ENCODE measurements around the gene FRMD8. TPM values are rescaled to one million over a fixed set of nuclear protein-coding genes. Genes with fewer than 3 reads are reported as not detected.
A peak's percentile ranks its signal among the peaks of the same experiment; 100 is the strongest.

The FRMD8 gene
- total and polyA plus RNA-seq, 9 of the 15 experiments (the other 6 are each of a cell fraction or from before 2014, with no cell fraction given), result 4.5 to 54.5 (median 15.8) TPM

DNA sequence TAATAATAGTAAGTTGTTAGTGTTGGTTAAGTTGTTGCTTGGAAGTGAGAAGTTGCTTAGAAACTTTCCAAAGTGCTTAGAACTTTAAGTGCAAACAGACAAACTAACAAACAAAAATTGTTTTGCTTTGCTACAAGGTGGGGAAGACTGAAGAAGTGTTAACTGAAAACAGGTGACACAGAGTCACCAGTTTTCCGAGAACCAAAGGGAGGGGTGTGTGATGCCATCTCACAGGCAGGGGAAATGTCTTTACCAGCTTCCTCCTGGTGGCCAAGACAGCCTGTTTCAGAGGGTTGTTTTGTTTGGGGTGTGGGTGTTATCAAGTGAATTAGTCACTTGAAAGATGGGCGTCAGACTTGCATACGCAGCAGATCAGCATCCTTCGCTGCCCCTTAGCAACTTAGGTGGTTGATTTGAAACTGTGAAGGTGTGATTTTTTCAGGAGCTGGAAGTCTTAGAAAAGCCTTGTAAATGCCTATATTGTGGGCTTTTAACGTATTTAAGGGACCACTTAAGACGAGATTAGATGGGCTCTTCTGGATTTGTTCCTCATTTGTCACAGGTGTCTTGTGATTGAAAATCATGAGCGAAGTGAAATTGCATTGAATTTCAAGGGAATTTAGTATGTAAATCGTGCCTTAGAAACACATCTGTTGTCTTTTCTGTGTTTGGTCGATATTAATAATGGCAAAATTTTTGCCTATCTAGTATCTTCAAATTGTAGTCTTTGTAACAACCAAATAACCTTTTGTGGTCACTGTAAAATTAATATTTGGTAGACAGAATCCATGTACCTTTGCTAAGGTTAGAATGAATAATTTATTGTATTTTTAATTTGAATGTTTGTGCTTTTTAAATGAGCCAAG, 38.9 kb downstream of the FRMD8 start (continued):
- 0 out of 2 replicates have a peak, but pooled peaks have one; percentile 31 for TF ChIP-seq SMC3 (conservative IDR thresholded peaks at IDR 0.05; ENCODE audit: insufficient read depth, low read depth, low read length)
- TF ChIP-seq GABPA (tag; conservative IDR thresholded peaks at IDR 0.05; ENCODE audit: low read depth), result no peak
- 0 out of 2 replicates have a peak, but pooled peaks have one; percentile 56 for TF ChIP-seq CAMTA2 (CRISPR knock-in tag; conservative IDR thresholded peaks at IDR 0.05)
- no peak for TF ChIP-seq ZNF175 (CRISPR knock-in tag; IDR thresholded peaks at IDR 0.05; ENCODE audit: low read depth)
- TF ChIP-seq, protein P1, sequence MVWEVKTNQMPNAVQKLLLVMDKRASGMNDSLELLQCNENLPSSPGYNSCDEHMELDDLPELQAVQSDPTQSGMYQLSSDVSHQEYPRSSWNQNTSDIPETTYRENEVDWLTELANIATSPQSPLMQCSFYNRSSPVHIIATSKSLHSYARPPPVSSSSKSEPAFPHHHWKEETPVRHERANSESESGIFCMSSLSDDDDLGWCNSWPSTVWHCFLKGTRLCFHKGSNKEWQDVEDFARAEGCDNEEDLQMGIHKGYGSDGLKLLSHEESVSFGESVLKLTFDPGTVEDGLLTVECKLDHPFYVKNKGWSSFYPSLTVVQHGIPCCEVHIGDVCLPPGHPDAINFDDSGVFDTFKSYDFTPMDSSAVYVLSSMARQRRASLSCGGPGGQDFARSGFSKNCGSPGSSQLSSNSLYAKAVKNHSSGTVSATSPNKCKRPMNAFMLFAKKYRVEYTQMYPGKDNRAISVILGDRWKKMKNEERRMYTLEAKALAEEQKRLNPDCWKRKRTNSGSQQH (CRISPR knock-in tag; IDR thresholded peaks at IDR 0.05), result peak; percentile 81; the same call in 1 of the 2 replicates
- TF ChIP-seq CSDE1 (IDR thresholded peaks at IDR 0.05), result no peak
- TF ChIP-seq E2F3 (CRISPR knock-in tag; IDR thresholded peaks at IDR 0.05), result no peak
- TF ChIP-seq, protein P2, sequence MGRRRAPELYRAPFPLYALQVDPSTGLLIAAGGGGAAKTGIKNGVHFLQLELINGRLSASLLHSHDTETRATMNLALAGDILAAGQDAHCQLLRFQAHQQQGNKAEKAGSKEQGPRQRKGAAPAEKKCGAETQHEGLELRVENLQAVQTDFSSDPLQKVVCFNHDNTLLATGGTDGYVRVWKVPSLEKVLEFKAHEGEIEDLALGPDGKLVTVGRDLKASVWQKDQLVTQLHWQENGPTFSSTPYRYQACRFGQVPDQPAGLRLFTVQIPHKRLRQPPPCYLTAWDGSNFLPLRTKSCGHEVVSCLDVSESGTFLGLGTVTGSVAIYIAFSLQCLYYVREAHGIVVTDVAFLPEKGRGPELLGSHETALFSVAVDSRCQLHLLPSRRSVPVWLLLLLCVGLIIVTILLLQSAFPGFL (CRISPR knock-in tag; IDR thresholded peaks at IDR 0.05), result 0 out of 2 replicates have a peak, but pooled peaks have one; percentile 91
- no peak for TF ChIP-seq HNRNPK (IDR thresholded peaks at IDR 0.05; ENCODE audit: low read depth, low read length, poor library complexity, severe bottlenecking)
- TF ChIP-seq MAZ (CRISPR knock-in tag; conservative IDR thresholded peaks at IDR 0.05 in 1 of 2, IDR thresholded peaks at IDR 0.05 in 1 of 2), result peak in 1 of 2 experiments; percentile 33; a peak in 2 of 4 replicates
- TF ChIP-seq ZFP36 (IDR thresholded peaks at IDR 0.05; ENCODE audit: low read depth, low read length, partially characterized antibody), result no peak
- TF ChIP-seq SUPT5H (IDR thresholded peaks at IDR 0.05), result peak; percentile 69
- TF ChIP-seq, protein P3, sequence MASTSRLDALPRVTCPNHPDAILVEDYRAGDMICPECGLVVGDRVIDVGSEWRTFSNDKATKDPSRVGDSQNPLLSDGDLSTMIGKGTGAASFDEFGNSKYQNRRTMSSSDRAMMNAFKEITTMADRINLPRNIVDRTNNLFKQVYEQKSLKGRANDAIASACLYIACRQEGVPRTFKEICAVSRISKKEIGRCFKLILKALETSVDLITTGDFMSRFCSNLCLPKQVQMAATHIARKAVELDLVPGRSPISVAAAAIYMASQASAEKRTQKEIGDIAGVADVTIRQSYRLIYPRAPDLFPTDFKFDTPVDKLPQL (IDR thresholded peaks at IDR 0.05; ENCODE audit: extremely low read depth, insufficient read length), result no peak
- no peak for TF ChIP-seq ZNF644 (tag; IDR thresholded peaks at IDR 0.05; ENCODE audit: low read depth)
- TF ChIP-seq CXXC5 (CRISPR knock-in tag; IDR thresholded peaks at IDR 0.05), result no peak
- TF ChIP-seq SMAD1 (IDR thresholded peaks at IDR 0.05; ENCODE audit: low read depth, low read length, partially characterized antibody), result peak; percentile 11
- TF ChIP-seq NFE2L1 (tag; IDR thresholded peaks at IDR 0.05; ENCODE audit: borderline replicate concordance, low read depth), result no peak
- no peak for TF ChIP-seq WHSC1 (IDR thresholded peaks at IDR 0.05; ENCODE audit: low read length)
- no peak for TF ChIP-seq IRF2 (CRISPR knock-in tag; IDR thresholded peaks at IDR 0.05)
- no peak for TF ChIP-seq MCM5 (IDR thresholded peaks at IDR 0.05; ENCODE audit: low read depth)
- TF ChIP-seq, protein P4, sequence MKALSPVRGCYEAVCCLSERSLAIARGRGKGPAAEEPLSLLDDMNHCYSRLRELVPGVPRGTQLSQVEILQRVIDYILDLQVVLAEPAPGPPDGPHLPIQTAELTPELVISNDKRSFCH (CRISPR knock-in tag; IDR thresholded peaks at IDR 0.05), result no peak
- TF ChIP-seq, protein P4 (tag; IDR thresholded peaks at IDR 0.05), result no peak
- TF ChIP-seq SNRNP70 (optimal IDR thresholded peaks at IDR 0.05; ENCODE audit: low read depth, low read length), result peak; percentile 91
- TF ChIP-seq, protein P5, sequence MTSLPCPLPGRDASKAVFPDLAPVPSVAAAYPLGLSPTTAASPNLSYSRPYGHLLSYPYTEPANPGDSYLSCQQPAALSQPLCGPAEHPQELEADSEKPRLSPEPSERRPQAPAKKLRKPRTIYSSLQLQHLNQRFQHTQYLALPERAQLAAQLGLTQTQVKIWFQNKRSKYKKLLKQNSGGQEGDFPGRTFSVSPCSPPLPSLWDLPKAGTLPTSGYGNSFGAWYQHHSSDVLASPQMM (CRISPR knock-in tag; IDR thresholded peaks at IDR 0.05), result no peak

Data from K562 (cell line).